ENCODE measurements around the gene ZNF181.

The ZNF181 gene

DNA sequence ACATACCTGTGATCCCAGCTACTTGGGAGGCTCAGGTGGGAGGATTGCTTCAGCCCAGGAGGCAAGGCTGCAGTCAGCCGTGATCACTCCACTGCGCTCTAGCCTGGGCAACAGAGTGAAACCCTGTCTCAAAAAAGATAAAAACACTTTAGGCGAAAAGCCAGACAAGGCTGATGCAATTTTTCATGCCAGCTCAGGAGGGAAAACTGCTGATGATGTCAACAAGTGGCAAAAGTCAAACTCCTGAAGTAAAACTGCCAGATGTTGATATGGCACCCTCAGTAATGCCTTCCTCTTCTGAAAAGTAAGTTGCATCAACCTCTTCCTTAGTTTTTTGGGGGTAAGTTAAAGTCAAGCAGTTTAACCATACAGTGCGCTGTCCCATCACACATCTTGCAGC, 23.4 kb downstream of the ZNF181 start:
- DNase-seq (ENCODE audit: low read depth in 2 of 2): no peak

- no peak for DNase-seq (ENCODE audit: low read depth in 2 of 2)
Observed at GRCh38 chr19:34759218-34759917, 25.3 kb downstream of the ZNF181 start.

DNA sequence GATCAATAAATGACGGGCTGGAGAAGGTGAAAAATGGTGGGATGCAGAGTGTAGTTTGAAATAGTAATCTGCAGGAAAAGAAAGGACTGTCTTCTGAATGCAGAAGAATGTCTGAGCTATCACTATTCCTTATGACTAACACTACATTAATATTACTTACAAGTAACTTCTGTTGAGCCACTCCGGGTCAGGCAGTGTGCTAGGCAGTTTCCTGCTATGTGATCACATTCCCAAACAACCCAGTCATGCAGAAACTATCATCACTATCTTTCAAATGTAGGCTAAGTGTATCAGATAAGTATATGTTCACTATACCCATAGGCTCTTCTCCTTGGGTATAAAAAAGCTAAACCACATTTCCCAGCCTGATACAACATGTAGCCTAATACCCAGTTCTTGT, 32.3 kb downstream of the ZNF181 start:
- no peak for DNase-seq (ENCODE audit: low read depth in 2 of 2)

DNA sequence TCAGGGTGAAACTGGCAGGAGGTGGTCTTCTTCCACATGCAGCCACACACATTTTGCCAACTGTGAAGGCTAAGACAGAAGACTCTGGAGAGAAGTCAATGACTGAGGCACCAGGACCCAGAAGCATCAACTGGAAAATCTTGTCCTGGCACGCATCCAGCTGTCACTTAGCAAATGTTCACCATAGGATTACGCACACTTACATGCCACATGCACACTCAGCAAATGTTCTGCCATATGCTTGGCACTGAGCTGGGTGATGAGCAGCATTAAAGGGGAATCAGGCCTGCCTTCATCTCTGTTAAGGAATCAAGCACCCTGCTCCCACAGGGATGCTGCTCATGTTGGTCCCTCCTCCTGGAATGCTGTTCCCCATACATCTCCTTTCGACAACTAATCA, 33.9 kb downstream of the ZNF181 start:
- no peak for DNase-seq (ENCODE audit: low read depth in 2 of 2)

DNA sequence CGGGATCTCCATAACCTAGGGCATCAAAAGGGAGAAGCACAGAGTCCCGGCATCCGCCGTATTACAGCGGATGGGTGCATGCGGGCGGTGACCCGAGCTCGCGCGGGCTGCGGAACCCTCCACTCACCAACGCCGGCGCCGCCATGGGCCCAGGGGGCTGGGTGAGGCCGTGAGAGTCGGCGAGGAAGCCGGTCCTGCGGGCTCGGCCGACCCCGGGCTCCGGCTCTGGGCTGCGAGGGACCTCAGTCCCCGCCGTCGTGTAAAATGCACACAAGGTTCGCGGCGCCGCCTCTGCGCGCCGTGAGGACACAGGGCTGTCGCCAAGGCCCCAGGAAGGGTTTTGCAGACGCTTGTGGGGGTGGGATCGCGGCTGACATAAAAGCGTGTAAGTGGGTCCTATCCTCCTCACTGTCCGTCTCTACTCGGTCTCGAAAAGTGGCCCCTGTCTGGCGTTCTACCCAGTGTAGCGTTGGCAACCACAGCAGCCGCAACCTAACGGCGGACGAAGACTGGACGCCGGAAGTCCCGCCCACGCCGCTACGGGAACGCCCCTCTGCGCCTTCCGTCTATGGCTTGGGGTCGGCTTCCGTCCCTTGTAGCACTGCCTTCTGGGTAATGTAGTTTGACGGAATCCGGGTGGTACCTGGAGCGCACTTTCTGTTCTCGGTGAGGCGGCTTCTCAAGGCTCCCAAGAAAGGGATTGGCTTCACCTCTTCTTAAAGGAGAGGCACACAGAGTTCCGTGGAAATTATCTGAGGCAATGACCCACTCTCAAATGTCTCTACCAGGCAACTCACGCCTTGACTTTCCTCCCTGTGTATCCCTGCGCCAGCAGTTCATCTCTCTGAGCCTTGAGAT, 38.9 kb downstream of the ZNF181 start, which contains the start of gene ZNF599:
ZNF599 (minus strand) TSS at position 519 of the 858 bp plus-strand sequence; CDS start at position 145, 374 bp downstream.
- peak; percentile 80 to 85 for DNase-seq (ENCODE audit: low read depth in 2 of 2)

DNA sequence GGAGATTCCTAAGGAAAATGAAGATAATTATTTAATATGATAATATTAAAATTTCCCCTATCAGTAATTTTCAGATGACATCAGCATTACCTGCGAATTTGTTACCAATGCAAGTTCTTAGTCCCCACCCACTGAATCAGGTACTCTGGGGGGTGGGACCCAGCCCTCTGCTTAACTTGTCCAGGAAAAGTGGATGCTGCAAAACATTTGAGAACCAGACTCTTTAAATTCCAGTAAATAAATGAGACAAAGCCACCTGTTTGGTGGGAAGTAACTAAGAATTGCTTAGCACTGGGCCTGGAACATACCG, 39.5 kb downstream of the ZNF181 start:
- DNase-seq (ENCODE audit: low read depth in 2 of 2): no peak

GRCh38 chr19:34774857-34775256, 40.8 kb downstream of the ZNF181 start:
- no peak for DNase-seq (ENCODE audit: low read depth in 2 of 2)

GRCh38 chr19:34778342-34778741, 44.3 kb downstream of the ZNF181 start:
- no peak for DNase-seq (ENCODE audit: low read depth in 2 of 2)

DNA sequence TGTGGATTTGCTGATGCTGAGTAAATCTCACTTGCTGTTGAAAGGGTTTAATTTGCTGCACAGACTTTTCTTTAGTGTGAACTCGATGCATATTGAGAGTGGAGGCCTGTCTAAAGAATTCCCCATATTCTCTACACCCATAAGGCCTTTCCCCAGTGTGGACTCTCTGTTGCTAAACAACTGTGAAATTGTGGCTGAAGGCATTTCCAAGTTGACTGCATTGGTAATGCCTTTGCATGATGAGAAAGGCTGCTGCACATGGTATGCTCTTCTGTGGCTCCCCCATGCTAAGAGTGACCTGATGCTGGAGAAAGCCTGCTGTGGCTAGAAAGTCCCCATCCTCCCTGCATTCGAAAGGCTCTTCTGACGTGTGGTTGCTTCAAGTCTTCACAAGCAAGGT, 45.6 kb downstream of the ZNF181 start:
- no peak for DNase-seq (ENCODE audit: low read depth in 2 of 2)

- no peak for DNase-seq (ENCODE audit: low read depth in 2 of 2)
Observed at GRCh38 chr19:34786236-34786635, 52.2 kb downstream of the ZNF181 start.

DNA sequence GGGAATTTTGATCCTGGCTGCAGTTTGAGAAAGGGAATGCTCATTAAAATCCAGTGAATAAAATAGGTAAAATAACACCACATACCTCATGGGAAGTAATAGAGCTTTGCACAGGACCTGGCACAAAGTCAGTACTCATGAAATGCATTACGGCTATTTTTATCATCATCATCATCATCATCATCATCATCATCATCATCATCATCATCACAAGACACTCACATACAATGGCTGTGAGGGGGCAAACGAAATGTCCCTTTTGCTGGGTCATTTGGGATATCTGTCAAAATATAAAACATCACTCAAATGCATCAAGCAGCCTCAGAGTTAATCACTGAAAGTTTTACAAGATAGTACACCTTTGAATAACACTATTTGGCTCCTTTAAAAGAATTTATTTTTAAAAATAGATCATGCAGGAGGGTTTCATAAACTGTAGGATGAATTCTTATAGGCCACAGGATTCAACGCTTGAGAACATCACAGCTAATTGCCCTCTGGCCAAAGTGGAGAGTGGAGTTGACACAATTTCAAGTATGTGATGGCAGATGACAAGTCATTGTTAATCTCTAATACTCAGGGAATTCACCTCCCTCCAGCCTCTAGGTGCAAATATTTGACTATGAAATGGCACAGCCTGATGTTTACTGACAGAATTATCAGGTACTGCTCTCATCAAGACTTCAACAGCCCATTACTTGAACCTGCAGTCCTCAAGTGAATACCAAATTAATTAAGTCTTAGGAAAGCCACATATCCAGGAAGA, 53.2 kb downstream of the ZNF181 start:
- DNase-seq (ENCODE audit: low read depth in 2 of 2): no peak

DNA sequence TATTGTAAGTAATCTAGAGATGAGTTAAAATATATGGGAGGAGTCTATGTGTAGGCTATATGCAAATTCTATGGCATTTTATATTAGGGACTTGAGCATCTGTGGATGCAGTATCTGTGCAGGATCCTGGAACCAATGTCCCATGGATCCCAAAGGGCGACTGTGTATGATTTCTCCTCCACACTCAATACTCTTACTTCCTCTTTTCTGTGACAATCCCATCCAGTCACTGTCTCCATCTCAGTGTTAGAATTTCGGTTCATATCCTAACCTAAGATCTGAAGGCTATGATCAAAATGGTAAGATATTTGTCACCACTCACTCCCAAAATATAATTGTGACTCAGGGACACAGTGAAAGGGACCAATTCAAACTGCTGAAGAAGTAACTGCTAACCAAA, 54.0 kb downstream of the ZNF181 start:
- no peak for DNase-seq (ENCODE audit: low read depth in 2 of 2)

DNA sequence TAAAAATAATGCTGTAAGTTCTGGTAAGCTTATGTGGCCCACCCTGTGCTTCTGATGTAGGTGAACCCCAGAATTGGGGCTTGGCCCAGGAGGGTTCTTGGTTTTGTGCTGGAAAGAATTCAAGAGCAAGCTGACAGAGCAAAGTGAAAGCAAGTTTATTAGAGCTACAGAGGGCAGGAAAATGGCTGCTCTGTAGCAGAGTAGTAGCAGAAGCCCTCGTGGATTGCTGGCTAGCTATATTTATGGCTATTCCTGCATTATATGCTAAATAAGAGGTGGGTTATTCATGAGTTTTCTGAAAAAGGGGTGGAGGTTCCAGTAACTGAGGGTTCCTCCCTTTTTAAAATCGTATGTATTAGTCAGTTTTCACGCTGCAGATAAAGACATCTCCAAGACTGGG, 59.5 kb downstream of the ZNF181 start:
- no peak for DNase-seq (ENCODE audit: low read depth in 2 of 2)

DNA sequence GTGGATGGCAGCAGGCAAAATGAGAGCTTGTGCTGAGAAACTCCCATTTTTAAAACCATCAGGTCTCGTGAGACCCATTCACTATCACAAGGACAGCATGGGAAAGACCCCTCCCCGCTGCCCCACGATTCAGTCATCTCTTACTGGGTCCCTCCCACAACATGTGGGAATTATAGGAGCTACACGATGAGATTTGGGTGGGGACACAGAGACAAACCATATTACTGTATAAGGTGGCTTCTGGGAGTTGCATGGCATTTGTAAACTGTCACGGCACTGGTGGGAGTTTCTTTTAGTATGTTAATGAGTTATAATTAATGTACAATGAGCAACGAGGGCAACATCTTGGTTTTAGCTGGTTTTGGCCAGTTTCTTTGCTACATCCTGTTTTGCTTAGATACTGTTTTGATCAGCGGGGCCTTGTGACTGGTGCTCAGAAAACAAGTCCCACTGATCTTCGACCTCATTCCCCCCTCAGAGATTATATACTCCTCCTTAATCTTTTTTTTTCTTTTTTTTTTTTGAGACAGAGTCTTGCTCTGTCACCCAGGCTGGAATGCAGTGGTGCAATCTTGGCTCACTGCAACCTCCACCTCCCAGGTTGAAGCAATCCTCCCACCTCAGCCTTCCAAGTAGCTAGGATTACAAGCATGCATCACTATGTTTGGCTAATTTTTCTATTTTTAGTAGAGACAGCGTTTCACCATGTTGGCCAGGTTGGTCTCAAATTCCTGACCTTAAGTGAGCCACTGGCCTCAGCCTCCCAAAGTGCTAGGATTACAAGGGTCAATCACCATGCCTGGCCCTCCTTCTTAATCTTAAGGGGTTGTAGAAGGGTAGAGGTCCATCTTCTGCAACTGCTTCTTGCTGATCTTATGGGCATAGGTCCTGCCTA, 60.3 kb downstream of the ZNF181 start:
- DNase-seq (ENCODE audit: low read depth in 2 of 2): no peak

All from stimulated activated CD8-positive, alpha-beta memory T cell treated with anti-CD3 and anti-CD28 coated beads, Interleukin-7, amount 100 ng/mL, for 1 hour (primary cell).